NCI-H1417 treated with DMSO at 0.1 percent for 48 hours (cell line): ENCODE data around the gene PIK3R4.

Source experiments
- DNase-seq: peaks from one replicate; lab custom pipeline; 2025; lab: John Stamatoyannopoulos, UW

PIK3R4 gene

GRCh38 chr3:130688697-130689470 is 57.7 kb downstream of the PIK3R4 start:
- DNase-seq = no peak

GRCh38 chr3:130688015-130688688 is 58.5 kb downstream of the PIK3R4 start:
- DNase-seq = no peak

- no peak for DNase-seq
Observed at GRCh38 chr3:130687327-130687726, 59.3 kb downstream of the PIK3R4 start.

- DNase-seq = no peak
Observed at GRCh38 chr3:130686833-130687232, 59.8 kb downstream of the PIK3R4 start.

GRCh38 chr3:130682131-130682530 is 64.5 kb downstream of the PIK3R4 start:
- DNase-seq = no peak

GRCh38 chr3:130679218-130679617 is 67.4 kb downstream of the PIK3R4 start:
- no peak for DNase-seq

GRCh38 chr3:130677343-130677742 is 69.3 kb downstream of the PIK3R4 start:
- no peak for DNase-seq

GRCh38 chr3:130671545-130672312 is 74.9 kb downstream of the PIK3R4 start:
- no peak for DNase-seq

GRCh38 chr3:130669740-130670139 is 76.9 kb downstream of the PIK3R4 start:
- DNase-seq = no peak

GRCh38 chr3:130663092-130663491 is 83.5 kb downstream of the PIK3R4 start:
- no peak for DNase-seq

- no peak for DNase-seq
Observed at GRCh38 chr3:130662501-130662996, 84.1 kb downstream of the PIK3R4 start.

GRCh38 chr3:130661140-130661891 is 85.3 kb downstream of the PIK3R4 start:
- no peak for DNase-seq

GRCh38 chr3:130659911-130660310 is 86.7 kb downstream of the PIK3R4 start:
- DNase-seq = no peak

GRCh38 chr3:130658678-130659077 is 88.0 kb downstream of the PIK3R4 start:
- DNase-seq = no peak

- no peak for DNase-seq
Observed at GRCh38 chr3:130656627-130657026, 90.0 kb downstream of the PIK3R4 start.

- DNase-seq = no peak
Observed at GRCh38 chr3:130654921-130655320, 91.7 kb downstream of the PIK3R4 start.

GRCh38 chr3:130654091-130654490 is 92.5 kb downstream of the PIK3R4 start:
- DNase-seq = no peak

GRCh38 chr3:130649061-130649654 is 97.5 kb downstream of the PIK3R4 start:
- DNase-seq = no peak

- DNase-seq = no peak
Observed at GRCh38 chr3:130648293-130648692, 98.3 kb downstream of the PIK3R4 start.

- no peak for DNase-seq
Observed at GRCh38 chr3:130645261-130645660, 101.4 kb downstream of the PIK3R4 start.

GRCh38 chr3:130644628-130645253 is 101.9 kb downstream of the PIK3R4 start:
- no peak for DNase-seq
